Mesodermal cell (in vitro differentiated cells): ENCODE data around the gene IFITM10.

Experiments used
- H3K27ac ChIP-seq: 2 replicates; pipeline ENCODE4 v1.7.0; 2013; ENCODE audit warnings: mild to moderate bottlenecking, low read depth, low read length, moderate library complexity; ENCODE audit not compliant: severe bottlenecking
- H3K36me3 ChIP-seq: 2 replicates; pipeline ENCODE4 v1.7.1; 2013; ENCODE audit warnings: mild to moderate bottlenecking, low read length, moderate library complexity; ENCODE audit not compliant: control insufficient read depth, insufficient read depth
- H3K4me1 ChIP-seq: one replicate; pipeline ENCODE4 v1.7.1; 2013; ENCODE audit warnings: mild to moderate bottlenecking, low read length; ENCODE audit not compliant: insufficient read depth, control insufficient read depth, poor library complexity, severe bottlenecking
- H3K4me3 ChIP-seq: 2 replicates; pipeline ENCODE4 v1.7.0; 2013; ENCODE audit warnings: low read length, control low read depth, mild to moderate bottlenecking; ENCODE audit not compliant: insufficient read depth, poor library complexity, severe bottlenecking; ENCODE audit errors: extremely low read depth
- H3K9me3 ChIP-seq: 2 replicates; pipeline ENCODE4 v1.7.1; 2013; ENCODE audit warnings: mild to moderate bottlenecking, low read length, moderate library complexity; ENCODE audit not compliant: control insufficient read depth
- WGBS, 2 experiments: methylation state at CpG; one replicate each; pipeline ENCODE4 v1.1.5; 2013; ENCODE audit warnings: missing lambda C conversion rate in 2 of 2; ENCODE audit not compliant: insufficient coverage in 2 of 2; 5-methylcytosine and 5-hydroxymethylcytosine counted together

IFITM10 gene

DNA sequence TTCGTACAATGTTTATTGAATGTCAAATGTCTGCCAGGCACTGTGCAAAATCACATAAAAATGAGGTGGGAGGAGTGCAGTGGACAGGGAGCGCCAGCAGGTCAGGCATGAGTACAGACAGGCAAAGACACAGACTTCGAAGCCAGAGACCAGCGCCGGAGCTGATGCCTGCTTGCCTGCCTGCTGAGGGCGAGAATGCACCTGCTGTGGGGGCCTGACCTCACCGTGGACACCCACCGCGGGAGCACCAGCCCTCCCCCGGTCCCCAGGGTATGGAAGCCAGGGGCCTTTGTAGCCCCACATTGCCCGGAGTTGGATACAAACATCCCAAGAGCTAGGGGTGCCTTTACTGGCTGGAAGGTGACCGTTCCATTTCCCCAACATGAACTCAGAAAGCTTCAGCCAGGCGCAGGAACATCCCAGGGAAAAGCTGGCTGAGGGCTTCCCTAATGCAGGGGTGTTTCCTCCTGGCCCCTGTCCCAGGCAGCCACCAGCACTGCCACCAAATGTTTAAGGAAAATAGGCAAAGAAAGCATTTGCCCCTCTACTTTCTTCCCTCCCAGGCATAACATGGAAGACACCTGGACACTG lies 17.9 kb downstream of the IFITM10 start:
- no peak overlapping the region for H3K27ac ChIP-seq
- 54 to 62% methylated on average over 12 to 13 of the region's 13 CpGs for WGBS, 2 experiments
- H3K9me3 ChIP-seq, result no peaks in the 10 kb centered on the region

GRCh38 chr11:1731451-1732059 lies 18.8 kb downstream of the IFITM10 start:
- Histone ChIP-seq H3K4me1 (no peaks in the 10 kb centered on the region), H3K9me3 (no peaks in the 10 kb centered on the region), H3K36me3 (no peaks in the 10 kb centered on the region), H3K4me3 (no peak overlapping the region), H3K27ac (no peak overlapping the region)
- WGBS, 2 experiments, result 86 to 92% methylated on average over 5 of the region's 5 CpGs

More for the DNA sequence above, 17.9 kb downstream of the IFITM10 start:
- Histone ChIP-seq H3K4me3 (no peak overlapping the region), H3K4me1 (no peaks in the 10 kb centered on the region), H3K36me3 (no peaks in the 10 kb centered on the region)

DNA sequence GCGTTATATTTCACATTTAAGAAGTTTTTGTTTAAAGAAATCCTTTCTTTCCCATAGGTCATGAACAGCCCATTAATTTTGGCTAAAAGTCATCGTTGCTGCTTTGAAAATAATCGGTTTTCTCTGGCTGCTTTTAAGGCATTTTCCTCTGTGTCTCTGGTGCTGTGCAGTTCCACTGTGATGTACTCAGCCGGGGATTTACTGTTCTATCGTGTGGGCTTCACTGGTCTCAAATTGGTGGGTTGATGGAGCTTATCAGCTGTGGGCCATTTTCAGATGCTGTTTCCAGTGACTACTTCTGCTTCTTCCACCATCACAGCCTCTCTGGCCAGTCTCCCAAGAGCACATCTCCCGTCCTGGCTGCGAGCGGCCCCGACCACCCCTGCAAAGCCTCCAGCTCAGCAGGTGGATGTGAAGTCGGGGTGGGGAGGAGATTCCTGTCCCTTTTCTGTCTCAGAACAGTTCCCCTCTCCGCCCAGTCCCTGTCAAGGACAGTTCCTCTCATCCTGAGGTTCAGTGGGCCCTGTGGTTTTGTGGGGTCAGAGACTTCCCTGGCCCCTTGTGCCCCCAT lies 20.3 kb downstream of the IFITM10 start:
- H3K9me3 ChIP-seq, result no peaks in the 10 kb centered on the region
- no peaks in the 10 kb centered on the region for H3K36me3 ChIP-seq
- WGBS, 2 experiments, result 83 to 88% methylated on average over 3 to 7 of the region's 11 CpGs
- no peak overlapping the region for H3K27ac ChIP-seq
- H3K4me1 ChIP-seq, result no peaks in the 10 kb centered on the region
- H3K4me3 ChIP-seq, result no peak overlapping the region

GRCh38 chr11:1729692-1730011 lies 20.7 kb downstream of the IFITM10 start:
- Histone ChIP-seq H3K4me1 (no peaks in the 10 kb centered on the region), H3K27ac (no peak overlapping the region), H3K36me3 (no peaks in the 10 kb centered on the region), H3K4me3 (no peak overlapping the region), H3K9me3 (no peaks in the 10 kb centered on the region)
- WGBS, 2 experiments, result 89 to 91% methylated on average over 8 of the region's 9 CpGs

DNA sequence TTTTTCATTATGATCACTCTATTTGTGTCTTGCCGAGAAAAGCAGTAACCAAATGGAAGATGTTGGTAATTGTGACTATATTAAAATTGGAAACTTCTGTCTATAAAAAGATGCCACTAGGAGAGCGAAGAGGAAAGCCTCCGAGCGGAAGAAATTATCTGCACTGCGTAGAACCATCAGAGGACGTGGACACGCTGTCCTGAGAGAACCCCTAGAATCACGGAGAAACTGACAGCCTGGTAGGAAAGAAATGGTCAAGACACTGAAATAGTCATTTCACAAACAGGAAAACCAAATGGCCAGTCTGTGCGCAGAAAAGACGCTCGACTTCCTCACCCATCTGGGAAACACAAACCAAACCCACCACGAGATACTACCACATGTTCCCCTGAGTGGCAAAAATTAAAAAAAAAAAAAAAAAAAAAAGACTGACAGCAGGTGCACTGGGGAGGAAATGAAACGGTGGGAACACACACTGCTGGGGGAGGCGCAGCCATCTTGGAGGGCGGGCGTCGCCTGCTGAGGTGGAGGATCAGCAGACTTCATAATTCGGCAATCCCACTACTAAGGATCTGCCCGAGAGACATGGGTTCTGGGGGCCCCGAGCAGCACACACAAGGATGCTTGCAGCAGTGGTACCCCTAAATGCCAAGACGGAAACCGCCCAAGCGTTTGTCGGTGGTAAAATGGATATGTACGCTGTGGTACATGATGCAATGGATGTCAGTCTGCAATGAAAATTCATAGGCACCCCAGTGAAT lies 21.3 kb downstream of the IFITM10 start:
- WGBS, 2 experiments, result 85 to 91% methylated on average over 20 of the region's 25 CpGs
- H3K36me3 ChIP-seq, result no peaks in the 10 kb centered on the region
- H3K27ac ChIP-seq, result no peak overlapping the region
- no peak overlapping the region for H3K4me3 ChIP-seq
- H3K4me1 ChIP-seq, result no peaks in the 10 kb centered on the region
- H3K9me3 ChIP-seq, result no peaks in the 10 kb centered on the region

GRCh38 chr11:1728301-1728700 lies 22.1 kb downstream of the IFITM10 start:
- Histone ChIP-seq H3K4me1 (no peaks in the 10 kb centered on the region), H3K36me3 (no peaks in the 10 kb centered on the region), H3K9me3 (no peaks in the 10 kb centered on the region), H3K27ac (no peak overlapping the region), H3K4me3 (no peak overlapping the region)
- WGBS, 2 experiments, result 68 to 80% methylated on average over 1 to 3 of the region's 4 CpGs

- Histone ChIP-seq H3K36me3 (no peaks in the 10 kb centered on the region), H3K27ac (no peak overlapping the region), H3K9me3 (no peaks in the 10 kb centered on the region), H3K4me3 (no peak overlapping the region), H3K4me1 (no peaks in the 10 kb centered on the region)
- 85 to 95% methylated on average over 6 to 7 of the region's 9 CpGs for WGBS, 2 experiments
Measured at GRCh38 chr11:1727861-1728260, 22.5 kb downstream of the IFITM10 start.

DNA sequence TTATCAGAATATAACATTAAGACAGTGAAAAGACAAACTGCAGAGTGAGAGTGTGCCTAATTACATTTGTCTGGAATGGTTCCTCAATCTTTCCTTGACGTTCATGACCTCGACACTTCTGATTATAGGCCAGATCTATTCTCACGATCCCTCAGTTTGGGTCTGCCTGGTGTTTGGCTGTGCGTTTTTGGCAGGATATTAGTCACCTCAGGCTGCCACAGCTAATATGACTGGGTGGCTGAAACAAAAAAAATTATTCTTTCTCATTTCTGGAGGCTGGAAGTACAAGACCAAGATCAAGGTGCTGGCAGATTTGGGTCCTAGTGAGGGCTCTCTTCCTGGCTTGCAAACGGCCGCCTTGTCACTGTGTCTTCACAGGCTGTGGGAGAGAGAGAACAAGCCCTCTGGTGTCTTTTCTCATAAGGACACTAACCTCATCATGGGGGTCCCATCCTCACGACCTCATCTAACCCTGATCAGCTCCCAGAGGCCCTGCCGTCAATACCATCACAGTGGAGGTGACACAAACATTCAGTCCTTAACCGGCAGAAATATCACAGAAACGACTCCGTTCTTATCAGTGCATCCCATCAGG lies 23.2 kb downstream of the IFITM10 start:
- 89% methylated on average over 9 to 11 of the region's 11 CpGs for WGBS, 2 experiments
- Histone ChIP-seq H3K4me3 (no peak overlapping the region), H3K27ac (no peak overlapping the region), H3K36me3 (no peaks in the 10 kb centered on the region), H3K4me1 (no peaks in the 10 kb centered on the region), H3K9me3 (no peaks in the 10 kb centered on the region)

DNA sequence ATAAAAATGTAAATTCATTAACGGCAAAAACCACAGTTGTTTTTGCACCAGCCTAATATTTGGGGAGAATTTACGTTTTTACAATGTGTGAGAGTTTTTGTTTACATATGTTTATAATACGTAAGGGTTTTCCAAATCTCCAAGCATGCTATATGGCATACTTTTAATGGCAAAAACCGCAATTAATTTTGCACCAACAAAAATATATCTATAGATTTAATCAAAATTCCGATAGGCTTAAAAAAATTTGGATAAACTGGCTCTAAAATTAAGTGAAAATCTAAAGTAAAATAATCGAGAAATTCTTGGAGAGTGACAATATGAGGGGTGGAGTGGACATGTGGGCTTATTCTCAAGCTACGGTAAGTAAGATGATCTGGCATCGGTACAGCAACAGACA lies 30.6 kb downstream of the IFITM10 start:
- Histone ChIP-seq H3K27ac (no peak overlapping the region), H3K9me3 (no peaks in the 10 kb centered on the region), H3K4me3 (no peak overlapping the region), H3K4me1 (no peaks in the 10 kb centered on the region), H3K36me3 (no peaks in the 10 kb centered on the region)
- 87 to 96% methylated on average over 3 to 5 of the region's 8 CpGs for WGBS, 2 experiments

- H3K4me3 ChIP-seq, result no peak overlapping the region
- no peaks in the 10 kb centered on the region for H3K4me1 ChIP-seq
- no peak overlapping the region for H3K27ac ChIP-seq
- 87 to 94% methylated on average over 14 to 15 of the region's 15 CpGs for WGBS, 2 experiments
- H3K9me3 ChIP-seq, result no peaks in the 10 kb centered on the region
- H3K36me3 ChIP-seq, result no peaks in the 10 kb centered on the region
Measured at GRCh38 chr11:1718326-1718725, 32.1 kb downstream of the IFITM10 start.
